ENCODE results near the gene CDK4. TPM values are rescaled to one million over a fixed set of nuclear protein-coding genes. Genes with fewer than 3 reads are reported as not detected.
A peak's percentile ranks its signal among the peaks of the same experiment; 100 is the strongest.

Gene CDK4
- polyA plus RNA-seq, 4 donors: 218 to 258 (median 236) TPM

GRCh38 chr12:57772429-57773322 is 20.6 kb upstream of the CDK4 start, which contains the start of gene EEF1AKMT3:
Gene EEF1AKMT3, plus strand, starts transcription at chr12:57772614. Its CDS starts 111 bp downstream, at chr12:57772725.
- no peak for DNase-seq (ENCODE audit: low read depth in 4 of 4, low spot score in 3 of 4)

- peak; percentile 93 to 98 (median 96) for DNase-seq (ENCODE audit: low read depth in 4 of 4, low spot score in 3 of 4)
Measured at GRCh38 chr12:57771873-57772428, 19.8 kb upstream of the CDK4 start, which contains the start of gene METTL1. Gene METTL1, minus strand, starts transcription at chr12:57772105. Its CDS starts 22 bp downstream, at chr12:57772083.

- DNase-seq (ENCODE audit: low read depth in 4 of 4, low spot score in 3 of 4): peak in 2 of 4 donors; percentile 76 to 87
Measured at GRCh38 chr12:57771236-57771872, 19.2 kb upstream of the CDK4 start.

GRCh38 chr12:57770734-57771133 is 18.6 kb upstream of the CDK4 start:
- DNase-seq (ENCODE audit: low read depth in 4 of 4, low spot score in 3 of 4): no peak

- no peak for DNase-seq (ENCODE audit: low read depth in 4 of 4, low spot score in 3 of 4)
Measured at GRCh38 chr12:57769594-57769993, 17.5 kb upstream of the CDK4 start.

- DNase-seq (ENCODE audit: low read depth in 4 of 4, low spot score in 3 of 4): no peak
Measured at GRCh38 chr12:57767876-57768275, 15.8 kb upstream of the CDK4 start.

- DNase-seq (ENCODE audit: low read depth in 4 of 4, low spot score in 3 of 4): no peak
Measured at GRCh38 chr12:57767305-57767698, 15.2 kb upstream of the CDK4 start.

GRCh38 chr12:57766464-57767304 is 14.6 kb upstream of the CDK4 start, which contains the start of gene CYP27B1:
Gene CYP27B1, minus strand, starts transcription at chr12:57767078. Its CDS starts 37 bp downstream, at chr12:57767041.
- no peak for DNase-seq (ENCODE audit: low read depth in 4 of 4, low spot score in 3 of 4)

- no peak for DNase-seq (ENCODE audit: low read depth in 4 of 4, low spot score in 3 of 4)
Measured at GRCh38 chr12:57765698-57766463, 13.8 kb upstream of the CDK4 start.

- no peak for DNase-seq (ENCODE audit: low read depth in 4 of 4, low spot score in 3 of 4)
Measured at GRCh38 chr12:57765003-57765697, 13.0 kb upstream of the CDK4 start.

GRCh38 chr12:57764662-57765002 is 12.5 kb upstream of the CDK4 start:
- DNase-seq (ENCODE audit: low read depth in 4 of 4, low spot score in 3 of 4): no peak

- DNase-seq (ENCODE audit: low read depth in 4 of 4, low spot score in 3 of 4): no peak
Measured at GRCh38 chr12:57763881-57764661, 12.0 kb upstream of the CDK4 start.

- no peak for DNase-seq (ENCODE audit: low read depth in 4 of 4, low spot score in 3 of 4)
Measured at GRCh38 chr12:57762463-57762862, 10.4 kb upstream of the CDK4 start.

- no peak for DNase-seq (ENCODE audit: low read depth in 4 of 4, low spot score in 3 of 4)
Measured at GRCh38 chr12:57761391-57761998, 9.4 kb upstream of the CDK4 start.

GRCh38 chr12:57760347-57760982 is 8.4 kb upstream of the CDK4 start:
- DNase-seq (ENCODE audit: low read depth in 4 of 4, low spot score in 3 of 4): no peak

- DNase-seq (ENCODE audit: low read depth in 4 of 4, low spot score in 3 of 4): no peak
Measured at GRCh38 chr12:57759360-57759980, 7.4 kb upstream of the CDK4 start.
